Measurements from ENCODE around the gene ZBTB22. TPM values are rescaled to one million over a fixed set of nuclear protein-coding genes. Genes with fewer than 3 reads are reported as not detected.

Gene ZBTB22
- polyA plus RNA-seq, 4 donors, result 10.7 to 17.2 (median 13.8) TPM

DNA sequence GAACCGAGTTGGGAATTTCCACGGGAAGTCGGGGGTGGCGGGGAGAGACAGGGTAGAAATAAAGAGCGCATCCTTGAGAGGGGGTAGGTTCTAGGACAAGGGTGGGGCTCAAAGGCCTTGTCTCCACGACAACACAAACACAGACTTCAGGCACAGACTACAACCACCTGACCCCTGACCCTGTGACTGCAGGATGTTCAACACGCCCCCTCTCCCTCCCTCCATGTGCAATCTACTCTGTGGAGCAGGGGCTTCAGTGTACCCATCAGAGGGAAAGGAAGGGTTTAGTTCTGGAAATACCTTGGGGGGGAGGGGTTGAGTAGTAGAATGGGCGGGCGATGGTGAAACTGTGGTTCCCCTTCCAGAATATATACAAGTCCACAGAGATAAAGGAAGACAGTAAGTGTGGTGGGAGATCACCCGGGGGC is 3.0 kb downstream of the ZBTB22 start:
- DNase-seq, result peak; percentile 85 to 88
- FAIRE-seq, result no peak
- 2 to 3% (median 3%) methylated on average over 10 of the region's 10 CpGs for WGBS, 3 donors
- Histone ChIP-seq H3K4me3 (ENCODE audit: low read depth in 1 of 3, low read length in 3 of 3) (peak overlapping the region in 2 of 3 donors; percentile 93 to 95), H3K9me3 (ENCODE audit: control insufficient read depth in 2 of 2, insufficient read depth in 1 of 2, low read depth in 1 of 2, low read length in 1 of 2) (no peaks in the 10 kb centered on the region), H3K27ac (ENCODE audit: low read depth in 1 of 3, low read length in 2 of 3) (peak overlapping the region; percentile 95 to 99 (median 98)), H3K27me3 (ENCODE audit: control insufficient read depth in 3 of 3, insufficient read depth in 3 of 3, low read length in 3 of 3) (no peaks in the 10 kb centered on the region), H3K36me3 (ENCODE audit: control insufficient read depth in 3 of 3, insufficient read depth in 2 of 3, low read depth in 1 of 3, low read length in 3 of 3) (peaks cover 0 to 50% (median 2%) of the 10 kb centered on the region in 3 donors), H3K4me1 (ENCODE audit: control insufficient read depth in 3 of 3, insufficient read depth in 2 of 3, low read depth in 1 of 3, low read length in 2 of 3) (peaks cover 5 to 40% (median 6%) of the 10 kb centered on the region in 3 donors)

DNA sequence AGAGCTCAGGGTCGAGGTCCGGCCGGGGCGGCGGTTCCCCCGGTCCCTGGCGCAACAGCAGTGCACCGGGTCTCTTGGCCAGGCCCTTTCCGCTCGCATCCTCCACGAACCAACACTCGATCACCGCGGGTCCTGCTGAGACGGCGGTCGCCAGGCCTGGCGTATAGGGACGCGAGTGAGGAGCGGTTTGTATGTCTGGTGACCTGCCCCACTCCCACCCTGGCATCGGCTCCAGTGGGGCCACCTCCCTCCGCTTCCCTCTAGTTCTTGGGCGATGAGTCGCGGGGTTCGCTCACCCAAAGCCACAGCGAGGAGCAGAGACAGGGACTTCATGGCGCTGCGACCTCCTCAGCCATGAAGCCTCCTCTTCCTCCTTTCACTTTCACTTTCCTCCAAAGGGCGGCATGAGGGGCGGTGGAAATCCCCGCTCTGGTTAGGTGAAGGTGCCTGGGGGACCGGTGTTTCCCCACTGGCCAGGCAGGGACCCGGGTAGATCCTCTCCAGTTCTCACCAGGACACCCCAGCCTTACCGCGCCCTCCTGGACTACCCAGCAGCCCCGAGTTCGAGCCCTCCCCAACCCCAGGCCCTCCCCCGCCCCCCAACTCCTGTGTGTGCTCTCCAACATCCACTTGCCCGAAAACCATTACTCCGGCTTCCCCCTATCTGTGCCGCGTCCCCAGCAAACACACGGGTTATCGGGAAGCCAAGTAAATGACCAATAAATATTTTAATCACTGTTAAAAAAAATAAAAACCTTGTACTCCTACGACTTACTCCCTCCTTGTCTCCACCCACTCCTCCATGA is 3.6 kb downstream of the ZBTB22 start, which contains the start of gene TAPBP:
TAPBP (minus strand) TSS at position 370 of the 806 bp plus-strand sequence; CDS start at position 333, 37 bp downstream.
- peak within 1 kb of the TSS; percentile 76 to 95 (median 93) for H3K4me3 ChIP-seq (ENCODE audit: low read depth in 1 of 3, low read length in 3 of 3)
- H3K9me3 ChIP-seq (ENCODE audit: control insufficient read depth in 2 of 2, insufficient read depth in 1 of 2, low read depth in 1 of 2, low read length in 1 of 2), result no peaks in the 10 kb centered on the region
- WGBS, 3 donors, result 0% methylated on average over 41 to 47 of the region's 47 CpGs
- DNase-seq (peak; percentile 77 to 88), FAIRE-seq (no peak)
- H3K4me1 ChIP-seq (ENCODE audit: control insufficient read depth in 3 of 3, insufficient read depth in 2 of 3, low read depth in 1 of 3, low read length in 2 of 3), result peaks cover 5 to 35% (median 6%) of the 10 kb centered on the region in 3 donors
- H3K27ac ChIP-seq (ENCODE audit: low read depth in 1 of 3, low read length in 2 of 3), result peak within 1 kb of the TSS; percentile 95 to 99 (median 98)
- H3K36me3 ChIP-seq (ENCODE audit: control insufficient read depth in 3 of 3, insufficient read depth in 2 of 3, low read depth in 1 of 3, low read length in 3 of 3), result peaks cover 0 to 49% (median 2%) of the 10 kb centered on the region in 3 donors
- no peaks in the 10 kb centered on the region for H3K27me3 ChIP-seq (ENCODE audit: control insufficient read depth in 3 of 3, insufficient read depth in 3 of 3, low read length in 3 of 3)

DNA sequence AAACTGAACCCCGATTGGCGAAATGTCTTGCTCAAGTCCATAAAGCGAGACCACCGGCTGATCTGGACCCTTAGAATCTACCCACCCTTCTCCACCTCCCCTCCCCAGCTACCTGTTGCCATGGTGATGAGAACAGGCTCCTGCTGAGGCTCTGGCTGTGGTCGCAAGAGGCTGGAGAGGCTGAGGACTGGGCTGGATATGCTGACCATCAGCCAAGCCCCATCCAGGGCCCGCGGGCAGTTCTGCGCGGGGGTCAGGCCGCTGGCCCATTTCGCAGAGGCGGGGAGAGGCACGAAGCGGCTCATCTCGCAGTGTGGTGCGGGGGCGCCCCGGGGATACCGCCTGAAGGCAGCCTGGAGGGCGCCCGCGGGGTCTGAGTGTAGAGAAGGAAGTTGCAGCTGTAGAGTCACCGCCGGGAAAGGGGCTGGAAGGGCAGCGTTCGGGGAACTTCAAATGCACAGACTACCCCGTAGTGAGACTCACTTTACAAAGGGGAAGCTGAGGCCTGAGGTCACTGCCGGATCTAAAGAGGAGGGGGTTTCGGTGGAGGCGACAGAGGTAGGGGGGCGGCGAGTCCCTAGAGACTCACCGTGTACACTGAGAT is 4.3 kb downstream of the ZBTB22 start:
- H3K4me3 ChIP-seq (ENCODE audit: low read depth in 1 of 3, low read length in 3 of 3), result peak overlapping the region; percentile 76 to 95 (median 93)
- H3K9me3 ChIP-seq (ENCODE audit: control insufficient read depth in 2 of 2, insufficient read depth in 1 of 2, low read depth in 1 of 2, low read length in 1 of 2), result no peaks in the 10 kb centered on the region
- H3K4me1 ChIP-seq (ENCODE audit: control insufficient read depth in 3 of 3, insufficient read depth in 2 of 3, low read depth in 1 of 3, low read length in 2 of 3), result peaks cover 3 to 29% (median 6%) of the 10 kb centered on the region in 3 donors
- peak overlapping the region; percentile 95 to 99 (median 98) for H3K27ac ChIP-seq (ENCODE audit: low read depth in 1 of 3, low read length in 2 of 3)
- no peaks in the 10 kb centered on the region for H3K27me3 ChIP-seq (ENCODE audit: control insufficient read depth in 3 of 3, insufficient read depth in 3 of 3, low read length in 3 of 3)
- WGBS, 3 donors, result 0 to 1% (median 1%) methylated on average over 28 to 33 of the region's 33 CpGs
- no peak for FAIRE-seq
- peak; percentile 47 to 83 for DNase-seq
- peaks cover 0 to 48% (median 2%) of the 10 kb centered on the region in 3 donors for H3K36me3 ChIP-seq (ENCODE audit: control insufficient read depth in 3 of 3, insufficient read depth in 2 of 3, low read depth in 1 of 3, low read length in 3 of 3)

DNA sequence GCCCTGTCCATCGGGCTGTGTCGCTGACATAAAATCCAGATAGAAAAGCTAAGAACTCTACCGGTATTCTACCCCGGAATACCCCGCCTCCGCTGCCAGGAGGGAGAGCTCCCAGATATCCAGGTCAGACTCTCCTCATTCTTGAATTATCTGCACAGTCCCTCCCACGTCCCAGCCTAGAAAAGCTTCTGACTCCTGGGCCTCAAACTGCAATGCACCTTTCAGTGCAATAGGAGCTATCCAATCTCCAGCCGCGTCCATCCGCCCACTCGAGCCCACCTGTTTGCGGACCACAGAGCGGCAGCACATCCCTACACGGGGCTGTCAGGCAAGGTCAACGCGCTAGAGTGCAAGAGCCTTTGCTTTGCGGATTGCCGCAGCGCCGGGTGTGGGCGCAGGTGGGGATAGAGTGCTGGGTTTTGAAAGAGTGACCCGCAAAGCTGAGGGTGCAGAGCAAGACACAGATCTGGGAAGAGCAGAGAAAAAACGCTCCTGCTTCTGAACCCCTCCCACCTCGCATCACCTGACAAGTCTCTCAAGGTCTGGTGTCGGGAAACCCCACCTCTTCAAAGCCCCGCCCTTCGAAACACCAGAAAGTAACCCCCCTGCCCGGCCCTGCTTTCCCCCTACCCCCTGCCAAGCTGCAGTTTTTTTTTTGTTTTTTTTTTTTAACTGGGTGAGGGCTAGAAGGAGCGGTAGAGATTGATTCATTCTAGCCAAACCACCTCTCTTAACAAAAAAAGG is 5.0 kb downstream of the ZBTB22 start:
- DNase-seq, result peak; percentile 91
- peaks cover 3 to 29% (median 6%) of the 10 kb centered on the region in 3 donors for H3K4me1 ChIP-seq (ENCODE audit: control insufficient read depth in 3 of 3, insufficient read depth in 2 of 3, low read depth in 1 of 3, low read length in 2 of 3)
- no peaks in the 10 kb centered on the region for H3K27me3 ChIP-seq (ENCODE audit: control insufficient read depth in 3 of 3, insufficient read depth in 3 of 3, low read length in 3 of 3)
- peak overlapping the region; percentile 95 to 99 (median 98) for H3K27ac ChIP-seq (ENCODE audit: low read depth in 1 of 3, low read length in 2 of 3)
- no peaks in the 10 kb centered on the region for H3K9me3 ChIP-seq (ENCODE audit: control insufficient read depth in 2 of 2, insufficient read depth in 1 of 2, low read depth in 1 of 2, low read length in 1 of 2)
- peak overlapping the region; percentile 76 to 95 (median 93) for H3K4me3 ChIP-seq (ENCODE audit: low read depth in 1 of 3, low read length in 3 of 3)
- H3K36me3 ChIP-seq (ENCODE audit: control insufficient read depth in 3 of 3, insufficient read depth in 2 of 3, low read depth in 1 of 3, low read length in 3 of 3), result peaks cover 0 to 50% (median 2%) of the 10 kb centered on the region in 3 donors
- 3 to 6% (median 4%) methylated on average over 28 to 29 of the region's 29 CpGs for WGBS, 3 donors
- FAIRE-seq, result no peak

DNA sequence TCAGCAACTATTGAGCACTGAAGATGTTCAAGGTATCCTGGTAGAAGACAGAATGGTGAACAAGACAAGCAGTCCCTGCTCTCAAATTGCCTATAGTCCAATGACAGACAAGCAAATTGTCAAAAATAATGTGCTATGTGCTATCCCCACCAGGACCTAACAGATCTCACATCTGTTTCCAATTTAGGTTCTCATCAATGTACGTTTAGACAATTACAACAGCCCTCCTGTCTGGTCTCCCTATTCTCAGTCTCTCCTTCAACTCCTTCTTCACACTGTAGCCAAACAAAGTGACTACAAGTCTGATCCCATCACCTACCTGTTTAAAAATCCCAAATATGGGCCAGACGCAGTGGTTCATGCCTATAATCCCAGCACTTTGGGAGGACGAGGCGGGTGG is 11.2 kb downstream of the ZBTB22 start:
- H3K36me3 ChIP-seq (ENCODE audit: control insufficient read depth in 3 of 3, insufficient read depth in 2 of 3, low read depth in 1 of 3, low read length in 3 of 3), result peaks cover 8 to 70% (median 21%) of the 10 kb centered on the region in 3 donors
- no peak overlapping the region for H3K4me3 ChIP-seq (ENCODE audit: low read depth in 1 of 3, low read length in 3 of 3)
- no peaks in the 10 kb centered on the region for H3K27me3 ChIP-seq (ENCODE audit: control insufficient read depth in 3 of 3, insufficient read depth in 3 of 3, low read length in 3 of 3)
- 87 to 90% (median 88%) methylated on average over 4 of the region's 4 CpGs for WGBS, 3 donors
- DNase-seq (no peak), FAIRE-seq (no peak)
- no peak overlapping the region for H3K27ac ChIP-seq (ENCODE audit: low read depth in 1 of 3, low read length in 2 of 3)
- no peaks in the 10 kb centered on the region for H3K9me3 ChIP-seq (ENCODE audit: control insufficient read depth in 2 of 2, insufficient read depth in 1 of 2, low read depth in 1 of 2, low read length in 1 of 2)
- no peaks in the 10 kb centered on the region for H3K4me1 ChIP-seq (ENCODE audit: control insufficient read depth in 3 of 3, insufficient read depth in 2 of 3, low read depth in 1 of 3, low read length in 2 of 3)

DNA sequence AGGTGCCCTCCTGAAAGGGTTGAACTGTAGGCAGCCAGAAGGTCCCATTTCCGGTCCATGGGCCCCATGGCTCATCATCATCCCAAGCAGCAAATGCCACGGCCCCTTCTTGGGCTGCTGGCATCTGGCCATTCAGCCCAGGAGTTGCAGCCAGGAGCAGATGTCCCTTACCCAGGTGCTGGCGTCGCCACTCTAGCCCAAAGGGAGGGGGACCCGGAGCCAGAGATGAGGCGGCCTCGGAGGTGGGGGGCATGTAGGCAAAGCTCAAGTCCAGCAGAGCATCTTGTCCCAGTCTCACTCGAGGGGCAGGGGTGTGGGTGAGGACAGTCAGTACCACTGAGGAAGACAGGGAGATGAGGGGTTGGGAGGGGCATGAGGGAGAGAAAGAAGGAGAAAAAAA is 12.5 kb downstream of the ZBTB22 start:
- WGBS, 3 donors, result 77 to 88% (median 79%) methylated on average over 8 of the region's 8 CpGs

DNA sequence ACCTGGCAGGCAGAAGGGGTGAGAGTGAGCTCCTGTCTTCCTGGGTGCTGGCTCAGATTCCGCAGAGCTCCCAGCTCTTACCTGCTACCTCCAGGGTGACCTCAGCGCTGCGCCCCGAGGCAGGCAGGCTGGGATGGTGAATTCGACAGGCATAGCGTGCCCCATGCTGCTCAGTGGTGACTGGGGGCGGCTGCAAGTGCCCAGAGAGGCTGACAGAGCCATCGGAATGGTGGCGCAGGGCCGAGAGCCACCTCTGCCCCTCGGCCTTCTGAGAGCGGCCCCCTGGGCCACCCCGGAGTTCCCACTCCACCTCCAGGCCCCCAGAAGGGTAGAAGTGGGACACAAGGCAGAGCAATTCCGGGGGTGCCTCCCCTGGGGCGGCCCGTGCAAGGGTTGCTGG is 13.3 kb downstream of the ZBTB22 start:
- 90 to 91% (median 90%) methylated on average over 12 to 16 of the region's 16 CpGs for WGBS, 3 donors
- H3K4me1 ChIP-seq (ENCODE audit: control insufficient read depth in 3 of 3, insufficient read depth in 2 of 3, low read depth in 1 of 3, low read length in 2 of 3), result peaks cover 0 to 4% (median 0%) of the 10 kb centered on the region in 3 donors
- no peak overlapping the region for H3K27ac ChIP-seq (ENCODE audit: low read depth in 1 of 3, low read length in 2 of 3)
- H3K9me3 ChIP-seq (ENCODE audit: control insufficient read depth in 2 of 2, insufficient read depth in 1 of 2, low read depth in 1 of 2, low read length in 1 of 2), result no peaks in the 10 kb centered on the region
- H3K4me3 ChIP-seq (ENCODE audit: low read depth in 1 of 3, low read length in 3 of 3), result no peak overlapping the region
- DNase-seq (no peak), FAIRE-seq (no peak)
- peaks cover 8 to 55% (median 18%) of the 10 kb centered on the region in 3 donors for H3K36me3 ChIP-seq (ENCODE audit: control insufficient read depth in 3 of 3, insufficient read depth in 2 of 3, low read depth in 1 of 3, low read length in 3 of 3)
- no peaks in the 10 kb centered on the region for H3K27me3 ChIP-seq (ENCODE audit: control insufficient read depth in 3 of 3, insufficient read depth in 3 of 3, low read length in 3 of 3)

More for the DNA sequence above, 12.5 kb downstream of the ZBTB22 start:
- no peak for FAIRE-seq
- DNase-seq, result no peak
- Histone ChIP-seq H3K27ac (ENCODE audit: low read depth in 1 of 3, low read length in 2 of 3) (no peak overlapping the region), H3K4me3 (ENCODE audit: low read depth in 1 of 3, low read length in 3 of 3) (no peak overlapping the region), H3K36me3 (ENCODE audit: control insufficient read depth in 3 of 3, insufficient read depth in 2 of 3, low read depth in 1 of 3, low read length in 3 of 3) (peaks cover 8 to 59% (median 18%) of the 10 kb centered on the region in 3 donors), H3K9me3 (ENCODE audit: control insufficient read depth in 2 of 2, insufficient read depth in 1 of 2, low read depth in 1 of 2, low read length in 1 of 2) (no peaks in the 10 kb centered on the region), H3K4me1 (ENCODE audit: control insufficient read depth in 3 of 3, insufficient read depth in 2 of 3, low read depth in 1 of 3, low read length in 2 of 3) (peaks cover 0 to 2% (median 0%) of the 10 kb centered on the region in 3 donors), H3K27me3 (ENCODE audit: control insufficient read depth in 3 of 3, insufficient read depth in 3 of 3, low read length in 3 of 3) (no peaks in the 10 kb centered on the region)

DNA sequence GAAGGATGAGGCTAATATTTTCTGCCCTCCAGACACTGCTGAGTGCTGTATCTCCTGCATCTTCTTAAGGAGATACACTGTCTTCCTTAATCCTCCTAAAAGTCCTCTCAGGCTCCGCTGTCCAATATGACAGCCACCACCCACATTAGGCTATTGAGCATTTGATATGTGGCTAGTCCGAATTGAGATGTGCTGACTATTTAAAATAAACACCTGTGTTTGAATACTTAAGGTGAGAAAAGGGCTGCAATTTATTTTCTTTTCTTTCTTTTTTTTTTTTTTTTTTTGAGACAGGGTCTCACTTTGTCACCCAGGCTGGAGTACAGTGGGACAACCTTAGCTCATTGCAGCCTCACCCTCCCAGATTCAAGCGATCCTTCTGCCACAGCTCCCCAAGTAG is 15.7 kb downstream of the ZBTB22 start:
- Histone ChIP-seq H3K36me3 (ENCODE audit: control insufficient read depth in 3 of 3, insufficient read depth in 2 of 3, low read depth in 1 of 3, low read length in 3 of 3) (peaks cover 8 to 45% (median 18%) of the 10 kb centered on the region in 3 donors), H3K27ac (ENCODE audit: low read depth in 1 of 3, low read length in 2 of 3) (no peak overlapping the region), H3K27me3 (ENCODE audit: control insufficient read depth in 3 of 3, insufficient read depth in 3 of 3, low read length in 3 of 3) (no peaks in the 10 kb centered on the region), H3K9me3 (ENCODE audit: control insufficient read depth in 2 of 2, insufficient read depth in 1 of 2, low read depth in 1 of 2, low read length in 1 of 2) (no peaks in the 10 kb centered on the region), H3K4me3 (ENCODE audit: low read depth in 1 of 3, low read length in 3 of 3) (no peak overlapping the region), H3K4me1 (ENCODE audit: control insufficient read depth in 3 of 3, insufficient read depth in 2 of 3, low read depth in 1 of 3, low read length in 2 of 3) (peaks cover 0 to 7% (median 0%) of the 10 kb centered on the region in 3 donors)
- no peak for DNase-seq
- FAIRE-seq, result no peak
- 94 to 95% (median 94%) methylated on average over 3 of the region's 3 CpGs for WGBS, 3 donors
